Left hindlimb (tissue), 1 donor: ENCODE data around the gene CLSTN1.

Experiments used
- DNase-seq: peaks from one replicate; pipeline ENCODE4 v3.0.0-alpha.2; 2018

Gene CLSTN1

GRCh38 chr1:9850442-9851162, 26.8 kb upstream of the CLSTN1 start:
- no peak for DNase-seq

GRCh38 chr1:9849691-9850441, 26.1 kb upstream of the CLSTN1 start:
- no peak for DNase-seq

GRCh38 chr1:9848022-9848421, 24.3 kb upstream of the CLSTN1 start:
- no peak for DNase-seq

GRCh38 chr1:9847269-9847668, 23.5 kb upstream of the CLSTN1 start:
- DNase-seq = no peak

GRCh38 chr1:9846611-9847171, 22.9 kb upstream of the CLSTN1 start:
- DNase-seq = no peak

GRCh38 chr1:9845914-9846313, 22.1 kb upstream of the CLSTN1 start:
- peak; percentile 31 for DNase-seq

GRCh38 chr1:9844756-9845155, 21.0 kb upstream of the CLSTN1 start:
- DNase-seq = no peak

- no peak for DNase-seq
Observed at GRCh38 chr1:9844106-9844505, 20.3 kb upstream of the CLSTN1 start.

GRCh38 chr1:9843576-9843945, 19.8 kb upstream of the CLSTN1 start:
- no peak for DNase-seq

- no peak for DNase-seq
Observed at GRCh38 chr1:9842781-9843575, 19.2 kb upstream of the CLSTN1 start.

- no peak for DNase-seq
Observed at GRCh38 chr1:9842073-9842711, 18.4 kb upstream of the CLSTN1 start.

GRCh38 chr1:9841460-9841859, 17.7 kb upstream of the CLSTN1 start:
- DNase-seq = no peak

- no peak for DNase-seq
Observed at GRCh38 chr1:9840176-9840575, 16.4 kb upstream of the CLSTN1 start.

GRCh38 chr1:9838946-9839345, 15.2 kb upstream of the CLSTN1 start:
- DNase-seq = no peak

- no peak for DNase-seq
Observed at GRCh38 chr1:9836632-9836960, 12.8 kb upstream of the CLSTN1 start.

- DNase-seq = no peak
Observed at GRCh38 chr1:9835758-9836631, 12.2 kb upstream of the CLSTN1 start.

- no peak for DNase-seq
Observed at GRCh38 chr1:9835404-9835757, 11.6 kb upstream of the CLSTN1 start.

GRCh38 chr1:9833632-9834031, 9.9 kb upstream of the CLSTN1 start:
- no peak for DNase-seq

GRCh38 chr1:9827558-9828185, 3.9 kb upstream of the CLSTN1 start:
- DNase-seq = no peak

- DNase-seq = no peak
Observed at GRCh38 chr1:9826616-9827015, 2.9 kb upstream of the CLSTN1 start.

- DNase-seq = no peak
Observed at GRCh38 chr1:9826087-9826486, 2.3 kb upstream of the CLSTN1 start.
